HG02840 (cell line): ENCODE measurements around the gene OPCML.

ENCODE experiments used
- ATAC-seq: cut with Tn5 transposase; IDR thresholded peaks from one replicate; pipeline ENCODE4 v1.9.1; 2021; ENCODE audit warnings: mild to moderate bottlenecking, moderate library complexity, moderate number of reproducible peaks; ENCODE audit not compliant: unreplicated experiment, low FRiP score

Gene OPCML

DNA sequence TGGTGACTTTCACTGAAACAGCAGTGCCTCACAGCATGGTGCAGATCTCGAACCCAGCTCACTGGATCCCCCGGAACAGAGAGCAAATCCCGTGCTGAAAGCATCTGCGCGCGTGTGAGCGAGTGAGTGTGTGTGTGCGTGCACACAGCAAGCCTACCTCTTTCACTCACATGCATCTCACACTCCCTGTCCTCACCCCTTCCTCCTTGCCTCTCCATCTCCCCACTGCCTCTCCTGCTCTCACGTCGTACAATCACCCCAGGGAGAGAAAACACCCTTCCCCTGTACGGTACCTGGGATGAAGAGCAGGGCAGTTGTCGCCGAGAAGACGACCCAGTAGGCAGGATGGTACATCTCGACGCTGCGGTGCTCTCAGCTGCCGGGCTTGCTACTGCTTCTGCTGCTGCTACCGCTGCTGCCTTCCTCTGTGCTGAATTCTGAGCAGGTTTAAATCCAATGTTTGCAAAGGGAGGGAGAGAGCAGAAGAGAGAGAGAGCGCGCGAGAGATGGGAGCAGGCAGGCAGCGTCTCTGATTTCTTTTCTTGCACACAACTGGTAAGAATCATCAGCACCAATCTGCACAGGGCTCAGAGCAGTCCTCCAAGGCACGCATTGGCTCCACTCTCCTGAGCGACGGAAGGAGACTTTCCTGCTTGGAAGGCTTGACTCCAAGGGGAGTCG is at the start of gene OPCML:
Gene OPCML (minus strand): TSS at position 531 of the 681 bp plus-strand sequence.
- ATAC-seq, result no peak

DNA sequence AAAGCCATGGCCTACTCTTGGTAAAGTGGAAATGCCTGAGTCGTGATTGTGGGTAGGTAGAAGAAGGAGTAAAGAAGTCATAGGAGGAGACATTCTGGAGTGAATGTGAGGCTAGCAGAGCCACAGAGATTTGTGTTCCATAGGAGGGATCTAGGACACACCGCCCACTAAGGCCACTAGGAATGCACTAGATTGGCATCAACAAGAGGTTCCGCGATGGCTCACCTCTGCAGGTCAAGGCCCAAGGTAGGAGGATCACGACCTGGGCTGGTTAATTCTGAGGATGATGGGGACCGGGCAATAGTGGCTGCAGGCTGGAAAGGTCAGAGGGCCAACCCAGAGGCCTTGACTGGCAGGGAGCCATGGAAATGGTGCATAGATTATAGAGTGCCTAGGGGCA is 48.8 kb upstream of the OPCML start:
- ATAC-seq, result no peak

DNA sequence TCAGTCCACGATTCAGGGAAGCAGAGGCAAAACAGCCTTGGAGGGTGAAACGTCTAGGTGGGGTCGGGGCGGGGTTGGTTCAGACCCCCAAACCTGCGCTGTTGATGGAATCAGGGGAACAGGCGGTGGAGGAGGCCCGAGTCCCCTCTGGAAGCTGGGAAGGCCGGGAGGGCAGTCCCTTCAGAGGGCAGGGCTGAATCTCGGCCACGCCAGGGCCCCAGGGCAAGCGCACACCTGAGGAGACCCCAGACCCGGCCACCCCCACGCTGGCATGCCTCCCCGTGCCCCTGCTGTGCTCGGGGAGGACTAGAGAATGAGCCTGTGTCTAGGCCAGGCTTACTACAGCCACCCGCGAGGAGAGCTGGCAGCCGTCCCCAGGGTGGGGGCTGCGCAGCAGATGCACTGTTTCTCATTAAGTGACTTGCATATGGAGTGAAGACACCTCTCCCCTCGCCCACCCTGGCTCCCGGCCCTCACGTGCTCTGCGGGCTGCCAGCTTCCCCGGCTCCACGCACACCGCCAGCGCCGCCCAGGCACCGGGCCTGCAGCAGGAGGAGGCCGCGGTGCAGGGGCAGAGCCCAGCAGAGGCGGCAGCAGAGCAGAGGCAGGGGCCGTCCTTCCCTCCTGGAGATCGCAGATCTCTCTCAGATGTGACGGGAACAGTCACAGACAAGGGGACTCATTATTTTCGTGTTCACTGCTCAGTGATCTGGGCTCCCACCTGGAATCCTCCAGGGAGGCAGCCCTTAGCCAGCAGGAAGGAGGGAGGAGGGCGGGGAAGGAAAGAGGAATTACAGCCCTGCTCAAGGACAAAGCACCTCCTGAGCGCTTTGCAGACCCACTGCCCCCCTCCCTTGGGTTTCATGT is 47.1 kb upstream of the OPCML start:
- ATAC-seq, result no peak

DNA sequence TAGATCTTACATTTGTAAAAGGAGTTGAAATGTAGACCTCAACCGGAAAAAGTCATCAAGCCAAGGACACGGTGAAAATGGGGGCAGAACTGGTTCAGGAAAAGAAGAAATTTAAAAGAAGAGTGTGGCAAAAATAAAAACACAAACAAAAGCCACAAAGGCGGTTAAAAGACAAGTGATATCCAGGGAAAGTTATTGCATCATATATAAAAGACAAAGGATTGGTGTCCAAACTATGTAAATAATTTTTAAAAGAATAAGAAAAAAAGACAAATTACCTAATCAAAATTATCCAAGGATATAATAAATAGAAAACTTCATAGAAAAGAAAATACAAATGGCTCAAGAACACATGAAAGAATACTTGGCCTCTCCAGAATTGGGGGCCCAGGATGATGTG is 45.1 kb upstream of the OPCML start:
- no peak for ATAC-seq

DNA sequence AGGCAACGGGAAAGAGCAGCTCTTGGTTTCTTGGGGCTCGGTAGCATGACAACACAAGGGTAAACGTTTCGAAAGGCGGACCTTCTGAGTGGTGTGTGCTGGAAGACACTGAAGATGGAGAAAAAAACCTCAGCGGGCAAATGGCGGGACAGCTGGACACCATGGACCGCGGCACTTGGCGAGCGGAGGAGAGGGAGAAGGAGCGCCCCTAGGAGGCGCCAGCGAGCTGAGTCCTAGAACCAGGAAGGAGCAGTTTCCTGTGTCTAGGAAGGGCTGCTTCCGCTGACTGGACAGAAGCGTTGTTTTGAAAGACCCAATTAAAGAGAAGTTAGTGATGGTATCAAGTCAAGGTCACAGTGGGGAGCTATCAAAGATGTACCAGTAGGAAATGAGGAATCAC is 44.0 kb upstream of the OPCML start:
- no peak for ATAC-seq

DNA sequence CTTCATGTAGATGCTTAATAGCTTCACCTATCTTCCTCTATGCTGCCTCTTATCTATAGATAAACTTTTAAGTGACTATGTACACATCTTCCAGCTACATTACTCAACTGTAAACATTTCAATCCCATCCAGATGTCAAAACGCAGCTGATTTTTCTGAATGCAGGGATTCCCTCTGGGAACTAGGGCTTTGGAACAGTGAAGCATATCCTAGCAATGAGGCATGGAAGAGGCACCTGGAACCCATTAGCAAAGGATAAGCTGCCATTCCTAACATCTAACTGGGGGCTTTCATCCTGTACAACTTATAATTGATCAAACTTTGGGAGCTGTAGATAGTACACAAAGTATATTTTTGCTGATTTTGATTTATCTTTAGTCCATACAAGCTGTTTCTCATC is 40.8 kb upstream of the OPCML start:
- no peak for ATAC-seq

DNA sequence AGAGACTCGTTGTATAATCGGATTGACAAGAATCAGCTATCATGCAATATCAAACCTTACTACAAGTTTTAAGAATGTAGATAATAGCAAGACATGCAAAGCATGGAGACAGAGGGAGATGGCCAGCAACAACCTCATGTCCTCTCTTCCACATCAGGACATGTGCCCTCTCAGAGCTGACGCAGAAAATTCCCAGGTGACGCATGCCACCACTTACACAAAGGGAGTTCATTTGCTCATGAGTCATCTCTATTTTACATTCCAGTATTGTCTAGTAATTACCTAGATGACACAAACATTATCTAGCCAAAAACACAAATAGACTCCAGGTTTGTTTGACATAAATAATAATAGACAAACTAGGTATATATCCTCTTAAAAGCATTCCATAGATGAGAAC is 38.1 kb upstream of the OPCML start:
- no peak for ATAC-seq

DNA sequence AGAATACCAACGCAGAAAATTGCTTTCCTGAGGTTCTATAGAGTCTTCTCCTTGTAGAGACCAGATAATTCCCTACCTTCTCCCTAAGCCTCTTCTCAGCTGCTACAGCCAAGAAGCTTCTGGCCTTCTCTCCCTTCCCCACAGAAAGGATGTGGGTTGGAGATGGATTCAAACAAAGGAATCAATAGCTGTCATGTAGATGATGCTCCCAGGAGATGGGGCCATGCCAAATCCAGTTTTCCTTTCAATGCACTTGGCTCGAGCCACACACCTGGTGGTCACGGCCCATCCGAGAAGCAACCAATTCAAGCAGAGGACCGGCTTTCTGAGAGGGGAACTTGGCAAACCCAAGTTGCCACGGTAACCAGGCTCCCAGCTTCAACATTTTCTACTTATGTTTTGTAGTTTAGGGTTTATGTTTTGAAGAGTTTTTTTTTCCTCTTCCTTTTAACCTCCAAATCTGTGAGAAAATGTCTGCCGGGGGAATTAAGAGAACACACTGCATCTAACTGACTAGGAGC is 31.3 kb upstream of the OPCML start:
- ATAC-seq, result no peak

DNA sequence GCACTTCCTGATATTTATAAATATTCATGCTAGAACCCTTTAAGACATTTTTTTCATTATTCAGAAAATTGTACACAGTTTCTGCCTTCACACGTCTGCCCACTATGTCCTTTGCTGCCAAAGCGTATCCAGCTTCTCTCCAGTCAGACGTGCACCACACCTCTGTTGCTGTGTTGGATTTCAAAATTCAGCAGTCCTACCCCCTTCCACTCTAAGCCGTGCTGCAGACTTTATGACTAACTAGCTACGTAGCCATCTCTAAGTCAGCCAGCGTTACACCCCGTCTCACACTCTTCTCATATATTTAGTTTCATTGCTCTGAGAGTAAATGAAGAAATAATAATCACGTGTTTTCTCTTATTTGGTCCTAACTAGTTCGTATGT is 28.2 kb upstream of the OPCML start:
- no peak for ATAC-seq

DNA sequence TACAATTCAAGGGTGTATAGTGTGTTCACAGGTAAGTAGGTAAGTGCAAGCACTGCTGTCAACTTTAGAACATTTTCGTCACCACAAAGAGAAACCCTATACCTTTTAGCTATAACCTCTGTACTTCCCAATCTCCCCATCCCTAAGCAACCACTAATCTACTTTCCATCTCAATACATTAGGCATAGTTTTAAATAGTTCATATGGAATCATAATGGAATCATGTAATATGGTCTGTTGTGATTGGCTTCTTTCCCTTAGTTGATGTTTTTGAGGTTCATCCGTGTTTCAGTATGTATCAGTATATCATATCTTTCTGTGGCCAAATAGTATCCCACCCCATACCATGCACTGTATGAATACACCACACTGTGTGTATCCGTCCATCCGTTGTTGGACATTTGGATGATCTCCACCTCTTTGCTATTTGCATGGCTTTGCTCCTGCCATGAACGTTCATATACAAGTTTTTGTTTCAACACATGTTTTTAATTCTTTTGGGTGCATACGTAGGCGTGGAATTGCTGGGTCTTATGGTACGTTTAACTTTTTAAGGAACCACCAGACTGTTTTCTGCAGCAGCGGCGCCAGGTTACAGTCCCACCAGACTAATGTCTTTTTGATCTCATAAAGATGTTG is 27.7 kb upstream of the OPCML start:
- ATAC-seq, result no peak

DNA sequence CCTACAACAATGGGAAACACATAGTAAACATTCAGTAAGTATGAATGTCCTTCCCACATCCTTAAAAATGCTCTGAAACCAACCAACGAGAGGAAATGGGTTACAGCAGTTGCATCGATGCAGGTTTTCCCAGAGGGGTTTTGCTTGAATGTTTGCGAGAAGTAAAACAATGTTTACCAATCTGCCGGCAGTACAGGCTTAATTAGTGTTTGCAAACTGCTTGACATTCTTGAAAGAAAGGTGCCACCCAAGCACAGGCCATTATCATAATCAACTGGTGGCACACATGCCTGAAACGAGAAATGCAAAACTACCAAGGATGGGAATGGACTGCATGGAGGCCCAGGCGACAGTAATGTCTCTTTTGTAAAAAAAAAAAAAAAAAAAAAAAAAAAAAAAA is 27.1 kb upstream of the OPCML start:
- ATAC-seq, result no peak

DNA sequence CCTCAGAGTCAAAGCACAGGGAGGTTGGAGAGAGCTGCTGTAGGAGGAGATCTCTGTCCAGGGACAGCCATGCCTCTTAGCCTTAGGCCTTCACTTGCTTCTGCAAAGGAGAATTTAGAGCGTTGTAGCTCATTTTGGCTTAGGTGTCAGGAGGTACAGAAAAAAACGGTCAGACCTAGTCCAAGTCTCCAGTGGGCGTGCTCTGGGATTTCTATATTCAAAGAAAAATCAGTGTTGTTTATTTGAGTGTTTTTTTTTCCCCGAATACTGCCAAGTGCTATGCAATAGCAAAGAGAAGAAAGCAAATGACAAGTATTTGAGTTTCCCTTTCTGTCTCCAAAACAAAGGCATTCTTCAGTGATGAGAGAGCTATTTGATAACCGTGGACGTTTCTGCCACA is 22.7 kb upstream of the OPCML start:
- no peak for ATAC-seq

DNA sequence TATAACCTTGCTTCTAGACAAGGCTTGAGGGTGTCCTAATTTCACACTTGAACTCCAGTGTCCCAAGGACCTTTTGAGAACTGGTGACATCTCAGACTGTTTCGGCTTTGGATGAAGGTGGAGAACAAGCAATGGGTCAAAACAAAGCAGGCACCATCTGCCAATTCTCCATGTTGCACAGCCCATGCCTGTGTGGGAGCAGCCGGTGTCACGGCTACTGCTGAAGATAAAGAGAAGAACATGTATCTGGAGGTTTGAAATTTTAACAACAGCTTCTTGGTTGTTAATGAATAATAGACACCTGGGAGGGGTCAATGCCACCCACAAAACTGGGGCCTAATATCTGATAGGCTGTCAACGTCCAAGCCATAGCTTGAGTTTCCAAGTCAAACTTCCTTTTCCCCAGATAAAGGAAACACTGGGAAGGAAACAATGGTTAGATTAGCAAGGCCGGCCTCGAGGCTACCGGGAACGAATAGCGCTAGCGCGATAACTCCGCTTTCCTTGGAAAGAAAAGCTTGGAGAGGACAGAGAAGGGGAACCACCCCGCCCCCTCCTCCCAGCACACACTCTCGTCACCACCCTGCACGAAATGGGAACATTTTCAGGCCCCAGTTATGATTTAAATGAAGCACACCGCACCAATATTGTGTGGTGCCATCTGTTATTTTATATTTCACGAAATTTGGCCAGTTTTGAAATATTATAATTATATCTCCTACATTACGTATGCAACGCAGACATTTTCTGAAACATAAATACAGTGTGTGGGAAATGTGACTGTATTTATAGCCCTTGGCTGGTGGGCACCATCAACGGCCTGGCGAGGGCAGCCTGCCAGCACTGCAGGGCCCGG is 21.8 kb upstream of the OPCML start:
- ATAC-seq, result no peak

DNA sequence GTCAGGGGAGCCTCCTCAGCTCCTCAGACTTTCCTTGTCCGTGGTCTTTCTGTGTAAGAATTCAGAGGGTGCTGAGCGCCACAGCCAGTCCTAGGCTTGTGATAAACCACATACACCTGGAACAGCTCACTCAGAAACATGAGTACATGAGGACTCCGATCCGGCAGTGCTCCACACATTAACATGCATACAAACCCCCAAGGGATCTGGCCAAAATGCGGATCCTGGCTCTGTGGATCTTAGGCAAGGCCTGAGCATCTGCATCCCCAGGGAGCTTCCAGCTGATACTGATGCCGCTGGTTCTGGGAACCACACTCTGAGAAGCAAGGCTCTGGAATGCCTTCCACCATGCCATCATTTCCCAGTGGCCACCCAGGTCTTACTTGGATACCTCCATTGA is 20.6 kb upstream of the OPCML start:
- ATAC-seq, result no peak

DNA sequence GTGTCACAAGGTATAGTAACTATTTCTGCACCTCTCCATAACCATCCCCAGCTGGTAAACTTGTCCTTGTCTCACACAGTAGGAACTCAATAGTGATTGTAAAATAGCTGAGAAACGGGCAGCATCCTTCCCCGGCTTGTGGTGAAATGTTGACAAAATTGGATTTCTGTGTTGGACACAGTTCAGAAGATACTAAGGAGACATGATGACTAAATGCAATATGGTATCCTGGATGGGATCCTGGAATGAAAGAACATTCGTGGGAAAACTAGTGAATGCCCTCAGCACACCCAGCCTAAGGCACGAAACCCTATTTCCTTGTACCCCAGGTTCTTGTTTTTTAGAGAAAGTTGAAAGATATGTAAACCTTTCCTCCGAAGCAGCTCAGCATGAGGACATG is 18.8 kb upstream of the OPCML start:
- ATAC-seq, result no peak

DNA sequence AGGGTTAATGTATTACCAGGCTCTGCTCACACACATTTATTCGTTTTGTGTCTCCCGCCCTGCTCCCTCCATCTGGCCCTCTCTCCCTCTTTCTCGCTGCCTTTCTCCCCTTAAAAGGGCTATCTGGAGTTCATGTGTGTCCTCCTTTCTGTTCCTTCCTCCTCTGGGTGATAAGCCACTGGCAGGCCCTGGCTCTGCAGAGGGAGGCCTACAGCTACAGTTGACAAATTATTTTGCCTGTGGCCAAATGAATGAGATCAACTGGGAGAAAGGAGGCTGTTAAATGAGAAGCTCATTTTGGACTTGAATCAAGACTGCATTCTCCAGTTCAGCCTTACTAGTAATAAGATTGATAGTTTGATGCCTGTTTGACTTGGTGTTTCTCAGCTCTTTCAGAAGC is 17.5 kb upstream of the OPCML start:
- no peak for ATAC-seq

DNA sequence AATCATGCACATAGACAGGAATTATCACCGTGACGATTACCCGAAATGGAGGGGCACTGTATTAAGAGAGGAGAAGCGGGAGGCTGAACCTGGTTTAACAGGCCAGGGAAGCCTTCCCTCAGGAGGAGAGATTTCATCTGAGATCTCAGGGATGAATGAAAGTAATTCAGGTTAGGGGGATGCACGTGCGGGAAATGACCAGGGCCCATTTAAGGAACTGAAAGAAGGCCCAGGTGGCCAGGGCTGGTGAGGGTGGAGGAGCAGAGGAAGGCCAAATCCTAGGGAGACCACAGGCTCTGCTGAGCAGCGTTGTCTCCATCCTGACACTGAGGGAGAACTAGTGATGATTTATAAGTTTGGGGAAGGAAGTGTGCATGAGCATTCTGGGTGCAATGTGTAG is 16.3 kb upstream of the OPCML start:
- ATAC-seq, result no peak

DNA sequence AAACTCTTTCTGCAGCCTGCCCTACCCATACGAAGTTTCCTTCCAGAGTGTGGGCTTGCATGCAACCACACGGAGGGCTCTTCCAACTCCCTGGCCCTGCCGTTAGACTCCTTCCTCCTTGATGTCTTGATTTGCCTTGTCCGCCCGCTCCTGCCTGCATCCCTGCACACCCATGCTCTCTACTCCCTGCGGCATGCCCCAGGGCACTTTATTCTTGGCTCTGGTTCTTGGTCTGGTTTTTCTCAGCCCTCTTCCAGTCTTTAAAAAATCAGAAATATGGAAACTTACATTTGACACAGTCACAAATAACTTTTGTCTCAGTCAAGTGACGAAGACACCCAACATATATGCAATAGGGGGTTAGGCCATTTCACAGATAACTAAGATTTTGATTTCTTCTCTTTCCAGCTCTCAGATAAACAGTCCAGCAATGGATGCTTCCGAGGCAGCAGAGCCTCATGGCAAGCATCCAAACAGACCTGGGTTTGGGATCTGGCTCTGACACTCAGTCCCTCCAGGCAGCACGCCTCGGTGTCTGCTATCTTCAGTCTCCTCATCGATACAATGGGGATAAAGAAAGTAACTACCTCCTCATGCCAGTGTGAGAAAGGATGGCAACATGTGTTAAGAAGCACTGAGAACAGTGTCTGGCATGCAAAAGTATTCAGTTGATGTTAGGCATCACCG is 15.7 kb upstream of the OPCML start:
- ATAC-seq, result no peak

DNA sequence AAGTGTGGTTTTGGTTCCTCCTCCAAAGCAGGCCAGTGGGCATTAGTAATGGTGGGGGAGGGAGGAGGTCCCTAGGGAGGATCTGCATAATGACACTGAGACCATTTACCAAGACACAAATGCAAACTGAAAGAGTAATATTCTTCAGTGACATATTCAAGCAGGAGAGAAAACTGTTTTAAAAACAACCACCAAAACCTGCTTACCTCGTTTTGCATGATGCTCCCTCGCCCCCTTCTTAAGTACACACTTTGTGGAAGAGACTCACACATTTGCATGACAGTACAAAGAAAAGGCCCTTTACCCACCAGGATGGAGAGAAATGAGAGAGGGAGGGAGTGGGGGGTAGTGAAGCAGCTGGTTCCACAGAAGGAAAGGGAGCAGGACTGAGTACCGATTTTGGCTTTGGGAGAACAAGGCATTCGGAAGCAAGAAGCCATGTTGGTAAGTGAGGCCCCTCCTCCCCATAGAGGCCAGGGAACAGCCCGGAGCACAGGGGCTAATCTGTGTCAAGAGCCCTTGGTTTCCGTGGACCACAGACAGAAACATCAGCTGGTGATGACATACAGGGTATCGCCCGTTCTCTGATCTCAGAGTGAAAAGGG is 13.0 kb upstream of the OPCML start:
- no peak for ATAC-seq

DNA sequence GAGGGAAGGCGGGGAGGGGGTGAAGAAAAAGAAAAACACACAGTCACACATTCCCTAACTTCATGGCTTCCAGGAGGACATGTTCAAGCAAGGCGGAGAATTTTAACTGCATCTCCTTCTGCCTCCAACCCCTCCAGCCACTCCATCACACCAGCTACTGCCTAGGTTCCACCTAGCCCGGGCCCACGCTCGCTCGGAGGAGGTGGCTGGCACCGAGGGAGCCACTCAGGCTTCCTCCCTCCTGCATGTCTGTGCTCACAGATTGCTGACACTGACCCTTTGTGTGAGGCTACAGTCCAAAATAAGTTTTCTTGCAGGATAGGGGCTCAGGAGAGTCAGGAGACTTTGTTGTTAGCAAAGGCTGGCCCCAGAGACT is 9.4 kb upstream of the OPCML start:
- ATAC-seq, result no peak
